Transverse colon (tissue), 4 donors: Measurements from ENCODE around the gene DAZAP1.

Source experiments
- EP300 ChIP-seq: sonication (generic); formaldehyde crosslinking; IDR thresholded peaks from one replicate; pipeline ENCODE4 v1.6.1; 2017; ENCODE audit warnings: antibody characterized with exemption, low read depth
- POLR2AphosphoS5 ChIP-seq, 3 donors: sonication (generic); formaldehyde crosslinking; IDR thresholded peaks; one replicate each; pipeline ENCODE4 v1.6.1; 2016; ENCODE audit warnings: antibody characterized with exemption in 3 of 3
- TF ChIP-seq, protein P1 (sequence below), 5 experiments: fragments of 200-600 bp in 3 of 5; fragments of 450-650 bp in 2 of 5; sonication (generic) in 3 of 5; IDR thresholded peaks; 1 replicate in 2 of 5; 2 replicates in 3 of 5; pipeline ENCODE4 v1.5.1; 2016 to 2017; ENCODE audit warnings: antibody characterized with exemption in 5 of 5, inconsistent platforms in 3 of 5, mild to moderate bottlenecking in 2 of 5, moderate library complexity in 1 of 5

- TF ChIP-seq EP300 (no peak), POLR2AphosphoS5 (IDR thresholded peaks at IDR 0.05) (peak; percentile 58 to 90 (median 86))
- TF ChIP-seq, protein P1, sequence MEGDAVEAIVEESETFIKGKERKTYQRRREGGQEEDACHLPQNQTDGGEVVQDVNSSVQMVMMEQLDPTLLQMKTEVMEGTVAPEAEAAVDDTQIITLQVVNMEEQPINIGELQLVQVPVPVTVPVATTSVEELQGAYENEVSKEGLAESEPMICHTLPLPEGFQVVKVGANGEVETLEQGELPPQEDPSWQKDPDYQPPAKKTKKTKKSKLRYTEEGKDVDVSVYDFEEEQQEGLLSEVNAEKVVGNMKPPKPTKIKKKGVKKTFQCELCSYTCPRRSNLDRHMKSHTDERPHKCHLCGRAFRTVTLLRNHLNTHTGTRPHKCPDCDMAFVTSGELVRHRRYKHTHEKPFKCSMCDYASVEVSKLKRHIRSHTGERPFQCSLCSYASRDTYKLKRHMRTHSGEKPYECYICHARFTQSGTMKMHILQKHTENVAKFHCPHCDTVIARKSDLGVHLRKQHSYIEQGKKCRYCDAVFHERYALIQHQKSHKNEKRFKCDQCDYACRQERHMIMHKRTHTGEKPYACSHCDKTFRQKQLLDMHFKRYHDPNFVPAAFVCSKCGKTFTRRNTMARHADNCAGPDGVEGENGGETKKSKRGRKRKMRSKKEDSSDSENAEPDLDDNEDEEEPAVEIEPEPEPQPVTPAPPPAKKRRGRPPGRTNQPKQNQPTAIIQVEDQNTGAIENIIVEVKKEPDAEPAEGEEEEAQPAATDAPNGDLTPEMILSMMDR (IDR thresholded peaks at IDR 0.05) = peak in 2 of 5 experiments; percentile 9 to 14
Measured at GRCh38 chr19:1478934-1479707, 71.7 kb downstream of the DAZAP1 start, which contains the start of gene C19orf25.
